Gastroesophageal sphincter (tissue), 3 donors: ENCODE measurements around the gene EPOP.

Source experiments
- EP300 ChIP-seq: sonication (generic); formaldehyde crosslinking; IDR thresholded peaks from one replicate; pipeline ENCODE4 v1.6.1; 2017; ENCODE audit warnings: antibody characterized with exemption, mild to moderate bottlenecking
- POLR2A ChIP-seq, 2 donors: fragments of 450-650 bp; IDR thresholded peaks; one replicate each; pipeline ENCODE4 v1.6.1; 2017; ENCODE audit warnings: antibody characterized with exemption in 2 of 2, mild to moderate bottlenecking in 2 of 2, moderate library complexity in 1 of 2
- POLR2AphosphoS5 ChIP-seq: sonication (generic); formaldehyde crosslinking; IDR thresholded peaks from one replicate; pipeline ENCODE4 v1.6.1; 2017; ENCODE audit warnings: antibody characterized with exemption
- TF ChIP-seq, protein P1 (sequence below), 4 experiments: fragments of 200-600 bp in 2 of 4; fragments of 450-650 bp in 2 of 4; sonication (generic) in 1 of 4; IDR thresholded peaks; one replicate each; pipeline ENCODE4 v1.5.1; 2017 to 2019; ENCODE audit warnings: antibody characterized with exemption in 4 of 4, mild to moderate bottlenecking in 2 of 4, moderate library complexity in 2 of 4

DNA sequence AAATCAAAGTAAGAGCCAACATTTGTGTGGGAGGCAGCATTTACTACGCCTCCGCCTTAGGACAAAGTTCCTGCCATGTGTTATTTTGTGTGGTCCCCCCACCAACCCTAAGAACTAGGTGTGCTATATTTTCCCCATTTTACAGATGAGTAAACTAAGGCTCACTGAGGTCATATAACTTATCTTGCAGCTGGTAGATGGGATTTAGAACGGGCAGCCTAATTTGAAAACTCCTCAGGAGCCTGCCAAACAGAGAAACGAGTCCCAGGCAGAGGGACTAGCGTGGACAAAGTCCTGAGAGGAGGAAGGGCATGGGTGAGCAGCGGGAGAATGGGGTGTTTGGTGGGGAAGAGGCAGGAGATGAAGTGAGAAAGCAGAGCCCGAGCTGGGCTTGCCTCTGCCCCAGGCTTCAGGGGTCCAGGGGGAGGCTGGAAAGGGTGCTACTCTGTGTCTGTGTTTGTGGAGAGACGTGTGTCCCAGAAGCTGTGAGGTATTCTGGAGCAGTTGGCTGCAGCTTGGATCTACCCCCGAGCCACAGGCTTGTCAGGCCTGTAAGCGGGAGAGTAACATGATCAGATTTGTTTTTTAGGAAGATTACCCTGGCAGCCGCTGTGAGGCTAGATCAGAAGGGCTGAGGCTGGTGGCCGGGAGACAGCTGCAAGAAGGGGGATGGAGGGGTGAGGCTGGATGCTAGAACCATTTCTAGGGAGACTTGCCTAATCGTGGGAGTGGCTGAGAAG lies 35.3 kb upstream of the EPOP start:
- TF ChIP-seq, protein P1, sequence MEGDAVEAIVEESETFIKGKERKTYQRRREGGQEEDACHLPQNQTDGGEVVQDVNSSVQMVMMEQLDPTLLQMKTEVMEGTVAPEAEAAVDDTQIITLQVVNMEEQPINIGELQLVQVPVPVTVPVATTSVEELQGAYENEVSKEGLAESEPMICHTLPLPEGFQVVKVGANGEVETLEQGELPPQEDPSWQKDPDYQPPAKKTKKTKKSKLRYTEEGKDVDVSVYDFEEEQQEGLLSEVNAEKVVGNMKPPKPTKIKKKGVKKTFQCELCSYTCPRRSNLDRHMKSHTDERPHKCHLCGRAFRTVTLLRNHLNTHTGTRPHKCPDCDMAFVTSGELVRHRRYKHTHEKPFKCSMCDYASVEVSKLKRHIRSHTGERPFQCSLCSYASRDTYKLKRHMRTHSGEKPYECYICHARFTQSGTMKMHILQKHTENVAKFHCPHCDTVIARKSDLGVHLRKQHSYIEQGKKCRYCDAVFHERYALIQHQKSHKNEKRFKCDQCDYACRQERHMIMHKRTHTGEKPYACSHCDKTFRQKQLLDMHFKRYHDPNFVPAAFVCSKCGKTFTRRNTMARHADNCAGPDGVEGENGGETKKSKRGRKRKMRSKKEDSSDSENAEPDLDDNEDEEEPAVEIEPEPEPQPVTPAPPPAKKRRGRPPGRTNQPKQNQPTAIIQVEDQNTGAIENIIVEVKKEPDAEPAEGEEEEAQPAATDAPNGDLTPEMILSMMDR (IDR thresholded peaks at IDR 0.05) = no peak
- TF ChIP-seq EP300 (no peak), POLR2A (IDR thresholded peaks at IDR 0.05) (no peak), POLR2AphosphoS5 (no peak)
